Hepatocyte (in vitro differentiated cells): ENCODE measurements around the gene HEPACAM.

ENCODE experiments used
- EZH2 ChIP-seq: fragments of 200-600 bp; sonication (generic); IDR thresholded peaks from 2 replicates; pipeline ENCODE4 v1.6.1; 2016; ENCODE audit warnings: antibody characterized with exemption, mild to moderate bottlenecking, borderline replicate concordance
- TF ChIP-seq, protein P1 (sequence below): fragments of 200-600 bp; sonication (generic); IDR thresholded peaks from 2 replicates; pipeline ENCODE4 v1.5.1; 2016; ENCODE audit warnings: antibody characterized with exemption, mild to moderate bottlenecking; ENCODE audit not compliant: poor library complexity

DNA sequence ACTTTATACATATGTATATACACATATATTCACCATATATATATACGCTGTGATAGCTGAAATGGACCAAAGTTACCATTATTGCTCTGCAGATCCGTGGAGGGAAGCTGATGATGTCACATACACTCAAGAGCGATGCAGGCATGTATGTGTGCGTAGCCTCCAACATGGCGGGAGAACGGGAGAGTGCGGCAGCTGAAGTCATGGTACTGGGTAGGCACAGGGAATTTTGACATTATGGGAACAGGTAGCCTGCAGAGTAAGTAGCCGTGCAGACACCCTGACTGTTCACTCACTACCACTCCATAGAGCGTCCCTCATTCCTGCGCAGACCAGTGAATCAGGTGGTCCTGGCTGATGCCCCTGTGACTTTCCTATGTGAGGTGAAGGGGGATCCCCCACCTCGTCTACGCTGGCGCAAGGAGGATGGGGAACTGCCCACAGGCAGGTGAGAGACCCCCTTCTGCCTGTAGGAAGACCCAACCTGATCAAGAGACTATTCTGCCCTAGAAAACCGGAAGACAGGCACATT lies 65.9 kb downstream of the HEPACAM start:
- TF ChIP-seq, protein P1, sequence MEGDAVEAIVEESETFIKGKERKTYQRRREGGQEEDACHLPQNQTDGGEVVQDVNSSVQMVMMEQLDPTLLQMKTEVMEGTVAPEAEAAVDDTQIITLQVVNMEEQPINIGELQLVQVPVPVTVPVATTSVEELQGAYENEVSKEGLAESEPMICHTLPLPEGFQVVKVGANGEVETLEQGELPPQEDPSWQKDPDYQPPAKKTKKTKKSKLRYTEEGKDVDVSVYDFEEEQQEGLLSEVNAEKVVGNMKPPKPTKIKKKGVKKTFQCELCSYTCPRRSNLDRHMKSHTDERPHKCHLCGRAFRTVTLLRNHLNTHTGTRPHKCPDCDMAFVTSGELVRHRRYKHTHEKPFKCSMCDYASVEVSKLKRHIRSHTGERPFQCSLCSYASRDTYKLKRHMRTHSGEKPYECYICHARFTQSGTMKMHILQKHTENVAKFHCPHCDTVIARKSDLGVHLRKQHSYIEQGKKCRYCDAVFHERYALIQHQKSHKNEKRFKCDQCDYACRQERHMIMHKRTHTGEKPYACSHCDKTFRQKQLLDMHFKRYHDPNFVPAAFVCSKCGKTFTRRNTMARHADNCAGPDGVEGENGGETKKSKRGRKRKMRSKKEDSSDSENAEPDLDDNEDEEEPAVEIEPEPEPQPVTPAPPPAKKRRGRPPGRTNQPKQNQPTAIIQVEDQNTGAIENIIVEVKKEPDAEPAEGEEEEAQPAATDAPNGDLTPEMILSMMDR: no peak
- TF ChIP-seq EZH2: no peak
